Activated CD8-positive, alpha-beta memory T cell treated with anti-CD3 and anti-CD28 coated beads, Interleukin-2, amount 10 ng/mL, durations not matched to agents 7 days and 5 days (primary cell): Measurements from ENCODE around the gene TJAP1. TPM values are rescaled to one million over a fixed set of nuclear protein-coding genes. Genes with fewer than 3 reads are reported as not detected.
A peak's percentile ranks its signal among the peaks of the same experiment; 100 is the strongest.
"Not testable (repeated sequence)": the region's sequence is repeated elsewhere in the genome, so short reads cannot be mapped to it uniquely, and the experiment has no call there.

ENCODE experiments used
- ATAC-seq: fragments of 150-1000 bp; cut with Tn5 transposase; one replicate; pipeline ENCODE4 v1.10.0; 2021; ENCODE audit warnings: moderate library complexity
- CTCF ChIA-PET: fragments of 350-600 bp; sonication (Branson Sonifier 250); formaldehyde crosslinking; loops from one replicate; lab custom pipeline; 2021; ENCODE audit warnings: antibody characterized with exemption; lab: Charles Lee
- DNase-seq: peaks from one replicate; pipeline ENCODE4 v3.0.0-alpha.2; 2020
- H3K27ac Mint-ChIP-seq: one replicate; pipeline ENCODE4 v1.8.0; 2021; ENCODE audit warnings: mild to moderate bottlenecking, mixed read lengths
- H3K27me3 Mint-ChIP-seq: one replicate; pipeline ENCODE4 v1.8.0; 2021; ENCODE audit warnings: mixed read lengths
- H3K36me3 Mint-ChIP-seq: one replicate; pipeline ENCODE4 v1.8.0; 2021; ENCODE audit warnings: mild to moderate bottlenecking, mixed read lengths
- H3K4me1 Mint-ChIP-seq: one replicate; pipeline ENCODE4 v1.8.0; 2021; ENCODE audit warnings: mixed read lengths
- H3K4me3 Mint-ChIP-seq: one replicate; pipeline ENCODE4 v1.8.0; 2021; ENCODE audit warnings: mild to moderate bottlenecking, moderate library complexity, mixed read lengths
- H3K9me3 Mint-ChIP-seq: one replicate; pipeline ENCODE4 v1.8.0; 2022; ENCODE audit warnings: low read depth, mixed read lengths
- total RNA-seq, 2 experiments: library from RNA; stranded (reverse); gene quantifications; one replicate each; pipeline ENCODE4 v1.2.3, GENCODE V29; 2021

TJAP1 gene
- total RNA-seq, 2 experiments from 2014 or later, result 41.1 to 41.8 TPM

DNA sequence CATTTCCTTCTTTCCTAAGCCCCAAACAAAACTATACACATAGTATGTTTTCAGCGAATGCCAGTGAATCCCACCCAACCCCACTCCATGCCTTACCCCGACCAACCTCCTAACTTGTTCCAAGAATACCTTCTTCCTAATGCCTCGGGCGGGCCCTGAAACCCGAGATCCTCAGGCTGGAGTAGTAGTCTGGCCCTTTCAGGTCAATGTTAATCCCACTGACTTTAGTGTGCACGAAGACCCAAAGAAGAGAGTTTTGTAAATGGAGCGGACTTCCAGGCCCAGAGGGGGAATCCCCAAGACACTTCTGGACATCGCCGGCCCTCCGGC lies 39.0 kb downstream of the TJAP1 start:
- ATAC-seq, result peak; percentile 3
- CTCF ChIA-PET, result interaction anchor here (0.6 to 4.1 kb wide), 7 partner anchors 11 to 287 kb away, joined by 3 to 34 read pairs (median 4); partner anchors contain the start of genes DNPH1, POLH and XPO5
- H3K4me1 Mint-ChIP-seq, result peaks cover 22% of the 10 kb centered on the region

GRCh38 chr6:43516697-43517504 lies 39.5 kb downstream of the TJAP1 start, which contains the start of the genes POLR1C and YIPF3:
Gene POLR1C, plus strand, starts transcription at chr6:43517089. Its CDS starts 21 bp downstream, at chr6:43517110.
Gene YIPF3, minus strand, starts transcription at chr6:43516926. Its CDS starts 119 bp downstream, at chr6:43516807.
- no peaks in the 10 kb centered on the region for H3K9me3 Mint-ChIP-seq
- CTCF ChIA-PET, result interaction anchor here (1.0 to 4.1 kb wide), 7 partner anchors 11 to 287 kb away, joined by 3 to 34 read pairs (median 4); partner anchors contain the start of genes DLK2, DNPH1, POLH and XPO5
- no peak within 1 kb of the TSS for H3K4me3 Mint-ChIP-seq
- no peaks in the 10 kb centered on the region for H3K27me3 Mint-ChIP-seq
- DNase-seq, result peak; percentile 98
- peaks cover 36% of the 10 kb centered on the region for H3K36me3 Mint-ChIP-seq
- H3K4me1 Mint-ChIP-seq, result peaks cover 22% of the 10 kb centered on the region
- peak; percentile 96 for ATAC-seq
- no peak within 1 kb of the TSS for H3K27ac Mint-ChIP-seq

More for the DNA sequence above, 39.0 kb downstream of the TJAP1 start:
- Mint-ChIP-seq H3K36me3 (peaks cover 40% of the 10 kb centered on the region), H3K27me3 (no peaks in the 10 kb centered on the region), H3K9me3 (no peaks in the 10 kb centered on the region), H3K27ac (no peak overlapping the region), H3K4me3 (no peak overlapping the region)
- no peak for DNase-seq

DNA sequence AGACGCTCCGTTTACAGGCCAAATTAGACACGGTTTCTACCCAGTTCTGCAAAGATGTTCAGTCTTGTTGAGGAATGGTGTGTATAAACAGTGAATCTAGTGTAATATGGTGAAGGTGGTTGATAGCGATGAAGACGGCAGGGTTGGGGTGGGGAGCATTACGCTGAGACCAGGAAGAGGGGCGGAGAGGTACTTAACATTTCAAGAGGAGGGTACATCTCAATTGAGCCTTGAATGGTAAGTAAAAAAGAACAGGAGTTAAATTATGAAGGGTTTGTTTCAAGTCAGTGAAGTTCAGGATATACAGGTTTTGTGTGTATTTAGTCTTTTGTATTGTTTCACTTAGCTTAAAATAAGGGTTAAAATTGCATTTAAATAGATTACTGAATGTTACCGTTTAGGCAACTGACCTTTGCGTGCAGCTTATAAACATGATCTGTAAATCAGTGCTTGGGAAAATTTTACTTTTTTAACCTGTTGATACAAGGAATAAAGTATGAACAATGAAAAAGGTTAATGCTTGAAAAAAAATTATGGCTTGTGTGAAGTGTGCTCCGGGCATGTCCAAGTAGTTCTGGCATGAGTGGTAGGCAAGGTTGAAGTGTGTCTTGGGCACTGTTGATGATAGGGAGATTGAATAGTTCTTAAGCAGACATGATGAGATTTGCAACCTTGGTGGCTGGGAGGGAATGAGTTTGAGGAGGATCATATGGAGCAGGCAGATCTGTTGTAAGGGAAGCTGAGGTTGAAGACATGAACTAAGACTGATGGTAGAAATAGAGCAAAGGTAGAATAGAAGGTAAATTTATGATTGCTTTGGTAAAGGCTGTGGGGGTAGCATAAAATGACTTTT lies 40.4 kb downstream of the TJAP1 start:
- H3K4me1 Mint-ChIP-seq, result peaks cover 22% of the 10 kb centered on the region
- no peak overlapping the region for H3K4me3 Mint-ChIP-seq
- CTCF ChIA-PET, result interaction anchor here (1.1 to 4.1 kb wide), 6 partner anchors 12 to 288 kb away, joined by 3 to 34 read pairs (median 4); partner anchors contain the start of genes DLK2, DNPH1, POLH and XPO5
- no peaks in the 10 kb centered on the region for H3K9me3 Mint-ChIP-seq
- peaks cover 35% of the 10 kb centered on the region for H3K36me3 Mint-ChIP-seq
- ATAC-seq (peak; percentile 7), DNase-seq (no peak)
- no peak overlapping the region for H3K27ac Mint-ChIP-seq
- H3K27me3 Mint-ChIP-seq, result no peaks in the 10 kb centered on the region

GRCh38 chr6:43520097-43520496 lies 42.7 kb downstream of the TJAP1 start:
- no peak for DNase-seq
- Mint-ChIP-seq H3K4me1 (peaks cover 17% of the 10 kb centered on the region), H3K9me3 (no peaks in the 10 kb centered on the region), H3K27ac (no peak overlapping the region), H3K27me3 (no peaks in the 10 kb centered on the region), H3K4me3 (no peak overlapping the region), H3K36me3 (peaks cover 37% of the 10 kb centered on the region)
- ATAC-seq, result no peak
- CTCF ChIA-PET, result interaction anchor here (1.6 to 2.2 kb wide), 2 partner anchors 13 kb away, joined by 6 to 9 read pairs; no protein-coding TSS in a partner anchor

DNA sequence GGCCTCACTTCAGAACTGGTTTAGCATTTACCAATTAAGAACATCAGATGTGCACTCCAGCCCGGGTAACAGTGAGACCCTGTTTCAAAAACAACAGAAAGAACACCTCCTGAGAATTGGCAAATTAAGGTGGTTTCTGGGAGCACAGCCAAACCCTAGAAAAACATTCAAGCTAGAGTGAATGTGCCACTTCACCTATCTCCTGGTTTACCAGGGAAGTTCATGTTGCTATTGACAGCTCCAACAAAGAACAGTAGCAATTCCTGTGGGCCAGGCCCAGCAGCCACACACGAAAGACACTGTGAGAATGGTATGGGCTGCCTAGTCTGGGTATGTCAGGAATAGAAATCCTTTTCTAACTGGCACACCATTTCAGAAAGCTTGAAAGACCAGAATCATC lies 44.5 kb downstream of the TJAP1 start:
- CTCF ChIA-PET, result interaction anchor here (1.0 kb wide), 1 partner anchor 14 kb away, joined by 3 read pairs; no protein-coding TSS in a partner anchor
- Mint-ChIP-seq H3K4me3 (no peak overlapping the region), H3K4me1 (peaks cover 4% of the 10 kb centered on the region), H3K9me3 (no peaks in the 10 kb centered on the region), H3K27me3 (no peaks in the 10 kb centered on the region), H3K36me3 (peaks cover 50% of the 10 kb centered on the region), H3K27ac (no peak overlapping the region)
- ATAC-seq (no peak), DNase-seq (no peak)

GRCh38 chr6:43522547-43523261 lies 45.3 kb downstream of the TJAP1 start:
- no peak for DNase-seq
- CTCF ChIA-PET, result no interaction called here
- H3K4me3 Mint-ChIP-seq, result no peak overlapping the region

GRCh38 chr6:43523284-43523683 lies 45.9 kb downstream of the TJAP1 start:
- Mint-ChIP-seq H3K36me3 (peaks cover 63% of the 10 kb centered on the region), H3K4me1 (peaks cover 4% of the 10 kb centered on the region), H3K9me3 (no peaks in the 10 kb centered on the region), H3K27ac (no peak overlapping the region), H3K4me3 (no peak overlapping the region), H3K27me3 (no peaks in the 10 kb centered on the region)
- CTCF ChIA-PET, result no interaction called here
- DNase-seq (no peak), ATAC-seq (no peak)

More at GRCh38 chr6:43522547-43523261, 45.3 kb downstream of the TJAP1 start:
- H3K4me1 Mint-ChIP-seq, result peaks cover 4% of the 10 kb centered on the region
- no peaks in the 10 kb centered on the region for H3K27me3 Mint-ChIP-seq
- H3K9me3 Mint-ChIP-seq, result no peaks in the 10 kb centered on the region
- no peak for ATAC-seq
- peaks cover 57% of the 10 kb centered on the region for H3K36me3 Mint-ChIP-seq
- H3K27ac Mint-ChIP-seq, result no peak overlapping the region

DNA sequence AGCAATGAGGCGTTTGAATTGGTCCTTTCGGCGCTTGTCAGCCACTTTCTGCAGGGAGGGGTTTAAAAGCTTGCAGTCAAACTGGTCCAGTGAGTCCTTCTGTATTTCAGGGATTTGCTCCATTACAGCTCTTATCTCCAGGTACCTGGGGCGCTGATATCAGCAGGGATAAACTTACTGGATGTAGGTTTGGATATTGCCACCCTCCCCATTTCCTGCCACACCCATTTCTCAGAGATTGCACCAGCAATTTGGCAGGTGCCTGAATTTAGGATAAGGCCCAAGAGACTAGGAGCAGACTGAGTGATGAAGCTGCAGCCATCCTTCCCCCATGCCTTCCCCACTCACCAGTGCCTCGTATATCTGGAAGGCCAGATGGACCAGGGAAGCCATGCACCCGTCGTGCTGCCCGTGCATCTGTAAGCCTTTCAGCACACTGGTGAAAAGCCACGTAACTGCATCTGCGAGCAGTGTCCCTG lies 47.2 kb downstream of the TJAP1 start:
- no peak overlapping the region for H3K4me3 Mint-ChIP-seq
- DNase-seq (no peak), ATAC-seq (no peak)
- H3K27ac Mint-ChIP-seq, result peak overlapping the region; percentile 35
- CTCF ChIA-PET, result interaction anchor here (0.7 to 0.8 kb wide), 2 partner anchors 13 to 164 kb away, joined by 3 read pairs; no protein-coding TSS in a partner anchor
- peaks cover 66% of the 10 kb centered on the region for H3K36me3 Mint-ChIP-seq
- H3K4me1 Mint-ChIP-seq, result peaks cover 4% of the 10 kb centered on the region
- H3K9me3 Mint-ChIP-seq, result no peaks in the 10 kb centered on the region
- no peaks in the 10 kb centered on the region for H3K27me3 Mint-ChIP-seq

GRCh38 chr6:43532201-43532600 lies 54.8 kb downstream of the TJAP1 start:
- Mint-ChIP-seq H3K4me3 (no peak overlapping the region), H3K4me1 (no peaks in the 10 kb centered on the region), H3K36me3 (peaks cover 40% of the 10 kb centered on the region), H3K27me3 (no peaks in the 10 kb centered on the region), H3K9me3 (no peaks in the 10 kb centered on the region), H3K27ac (peak overlapping the region; percentile 47)
- CTCF ChIA-PET, result interaction anchor here (1.1 to 1.8 kb wide), 4 partner anchors 11 to 76 kb away, joined by 3 to 6 read pairs (median 4); no protein-coding TSS in a partner anchor
- ATAC-seq, result no peak
- DNase-seq, result no peak

GRCh38 chr6:43538986-43539385 lies 61.6 kb downstream of the TJAP1 start:
- H3K4me3 Mint-ChIP-seq, result not testable (repeated sequence)

DNA sequence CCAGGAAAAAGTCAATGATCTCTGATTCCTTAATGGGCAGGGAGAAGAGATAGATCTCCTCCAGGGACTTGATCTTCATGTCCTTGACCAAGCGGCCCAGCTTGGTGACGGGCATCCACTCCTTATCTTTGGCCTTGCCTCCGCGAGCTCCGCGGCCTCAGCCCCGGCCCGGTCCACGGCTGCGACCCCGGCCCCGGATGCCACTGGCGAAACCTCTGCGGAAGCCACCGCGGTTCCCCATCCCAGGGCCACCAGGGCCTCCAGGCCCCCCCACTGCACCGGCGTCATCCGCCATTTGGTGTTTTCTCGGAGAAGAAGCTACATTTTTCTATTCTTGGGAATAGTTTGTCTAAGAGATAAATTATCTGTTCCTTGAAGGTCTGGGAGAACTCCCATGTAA lies 62.0 kb downstream of the TJAP1 start:
- not testable (repeated sequence) for H3K27me3 Mint-ChIP-seq, H3K4me1 Mint-ChIP-seq, H3K4me3 Mint-ChIP-seq, DNase-seq, H3K27ac Mint-ChIP-seq, H3K9me3 Mint-ChIP-seq, ATAC-seq
- CTCF ChIA-PET, result interaction anchor here (1.1 kb wide), 1 partner anchor 31 kb away, joined by 3 read pairs; no protein-coding TSS in a partner anchor
- H3K36me3 Mint-ChIP-seq, result peaks cover 50% of the 10 kb centered on the region

More at GRCh38 chr6:43538986-43539385, 61.6 kb downstream of the TJAP1 start:
- not testable (repeated sequence) for H3K9me3 Mint-ChIP-seq, H3K4me1 Mint-ChIP-seq, H3K27me3 Mint-ChIP-seq, ATAC-seq, H3K27ac Mint-ChIP-seq, DNase-seq
- peaks cover 47% of the 10 kb centered on the region for H3K36me3 Mint-ChIP-seq
- CTCF ChIA-PET, result interaction anchor here (1.1 kb wide), 1 partner anchor 31 kb away, joined by 3 read pairs; no protein-coding TSS in a partner anchor

DNA sequence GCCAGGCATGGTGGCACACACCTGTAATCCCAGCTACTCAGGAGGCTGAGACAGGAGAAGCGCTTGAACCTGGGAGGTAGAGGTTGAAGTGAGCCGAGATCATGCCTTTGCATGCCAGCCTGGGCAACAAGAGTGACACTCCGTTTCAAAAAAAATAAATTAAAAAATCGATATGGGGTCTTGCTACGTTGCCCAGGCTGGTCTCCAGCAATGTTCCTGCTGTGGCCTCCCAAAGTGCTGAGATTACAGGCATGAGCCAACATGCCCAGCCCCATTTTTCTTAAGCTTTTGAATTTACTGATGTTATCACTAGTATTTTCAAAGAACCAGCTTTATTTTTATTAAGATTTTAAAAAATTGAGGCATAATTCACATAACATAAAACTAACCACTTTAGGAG lies 63.1 kb downstream of the TJAP1 start:
- CTCF ChIA-PET, result no interaction called here
- DNase-seq, result no peak
- H3K4me1 Mint-ChIP-seq, result peaks cover 7% of the 10 kb centered on the region
- H3K36me3 Mint-ChIP-seq, result peaks cover 58% of the 10 kb centered on the region
- no peaks in the 10 kb centered on the region for H3K9me3 Mint-ChIP-seq
- no peak overlapping the region for H3K27ac Mint-ChIP-seq
- no peaks in the 10 kb centered on the region for H3K27me3 Mint-ChIP-seq
- ATAC-seq, result no peak
- no peak overlapping the region for H3K4me3 Mint-ChIP-seq
